CD4-positive, alpha-beta T cell treated with Interleukin-6 at 100 ng/mL for 8 hours (primary cell): ENCODE data around the gene LSM7.

ENCODE experiments used
- DNase-seq: peaks from one replicate; pipeline ENCODE4 v3.0.0-alpha.2; 2020; ENCODE audit warnings: mixed read lengths, low spot score

LSM7 gene

DNA sequence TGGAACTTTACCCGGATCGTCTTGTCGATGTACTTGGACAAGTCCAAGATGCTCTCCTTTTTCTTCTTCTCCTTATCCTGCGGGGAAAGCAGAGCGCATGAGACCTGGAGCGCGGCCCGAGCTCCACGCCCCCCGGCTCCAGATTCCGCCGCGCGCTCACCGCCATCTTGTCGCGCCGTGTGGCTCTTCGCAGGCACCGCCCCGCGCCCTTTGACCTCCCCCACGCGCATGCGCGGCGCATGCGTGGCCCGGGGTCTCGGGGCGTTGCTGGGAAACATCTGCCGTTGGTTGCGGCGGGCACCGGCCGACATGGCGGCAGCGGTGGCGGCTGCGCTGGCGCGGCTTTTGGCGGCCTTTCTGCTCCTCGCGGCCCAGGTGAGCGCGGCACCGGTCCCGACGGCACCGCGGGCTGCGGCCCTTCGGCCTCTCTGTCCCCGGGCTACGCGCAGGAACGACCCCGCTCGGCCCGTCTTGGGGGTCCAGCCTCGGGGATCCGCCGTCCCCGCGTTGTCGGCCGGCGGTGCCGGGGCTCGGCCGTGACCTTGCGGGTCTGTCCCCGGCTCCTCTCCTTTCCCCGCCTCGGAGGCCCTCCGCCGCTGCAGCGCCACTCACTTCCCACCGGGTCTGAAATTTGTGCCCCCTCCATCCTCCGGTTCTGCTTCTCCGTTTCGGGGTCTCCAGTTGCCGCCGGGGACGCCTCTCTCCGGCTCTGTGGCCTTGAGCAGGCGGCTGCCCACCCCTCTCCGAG is at the start of gene LSM7, which contains the start of gene SPPL2B:
LSM7 (minus strand) TSS at position 186 of the 748 bp plus-strand sequence; CDS start at position 166, 20 bp downstream.
SPPL2B (plus strand) TSS at position 284 of the 748 bp plus-strand sequence; CDS start at position 310, 26 bp downstream.
- DNase-seq: peak; percentile 91

- DNase-seq: no peak
Observed at GRCh38 chr19:2376784-2377519, 48.6 kb upstream of the LSM7 start.

- DNase-seq: no peak
Observed at GRCh38 chr19:2375353-2376121, 47.2 kb upstream of the LSM7 start.

GRCh38 chr19:2374808-2375207 is 46.4 kb upstream of the LSM7 start:
- DNase-seq: no peak

DNA sequence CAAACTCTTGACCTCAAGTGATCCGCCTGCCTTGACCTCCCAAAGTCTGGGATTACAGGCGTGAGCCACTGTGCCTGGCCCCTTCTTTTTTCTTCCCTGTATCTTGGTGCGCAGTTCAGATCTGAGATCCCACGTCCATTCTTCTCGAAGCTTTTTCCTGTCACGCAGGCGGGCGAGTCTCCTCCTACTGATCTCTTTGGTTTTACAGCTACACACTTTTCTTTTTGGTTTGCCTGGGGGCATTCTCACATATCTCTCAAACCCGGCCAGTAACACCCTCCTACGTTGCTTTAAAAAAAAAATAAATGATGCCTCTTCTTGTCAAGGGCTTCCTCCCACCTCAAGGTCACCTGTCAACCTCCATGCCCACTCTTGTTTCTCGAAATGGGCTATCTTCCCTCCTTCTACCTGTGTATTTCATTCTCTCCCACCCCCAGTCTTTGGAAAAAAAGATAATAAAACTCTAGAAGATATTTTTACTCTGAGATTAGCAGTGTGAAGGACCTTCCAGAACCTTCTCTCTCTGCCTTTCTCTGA is 43.8 kb upstream of the LSM7 start:
- DNase-seq: no peak

GRCh38 chr19:2371656-2372055 is 43.3 kb upstream of the LSM7 start:
- no peak for DNase-seq

- no peak for DNase-seq
Observed at GRCh38 chr19:2365201-2365970, 37.0 kb upstream of the LSM7 start.

DNA sequence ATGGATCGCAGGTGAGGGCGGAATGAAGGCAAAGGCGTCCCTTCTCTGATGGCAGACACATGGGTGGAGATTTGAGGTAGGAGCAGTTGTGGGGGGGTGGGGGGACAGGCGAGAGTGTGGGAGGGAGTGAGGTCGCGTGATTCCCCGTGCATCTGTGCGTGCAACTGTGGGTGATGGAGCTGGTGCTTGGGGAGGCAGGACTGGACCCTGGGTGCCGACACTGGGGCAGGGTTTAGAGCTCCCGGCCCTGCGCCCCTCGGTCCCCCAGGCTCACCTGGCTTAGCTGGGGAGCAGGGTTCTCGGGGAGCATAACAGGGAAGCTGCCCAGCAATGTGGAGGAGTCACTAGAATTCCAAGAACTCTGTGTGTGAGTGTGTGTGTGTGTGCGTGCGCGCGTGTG is 35.0 kb upstream of the LSM7 start:
- DNase-seq: no peak

DNA sequence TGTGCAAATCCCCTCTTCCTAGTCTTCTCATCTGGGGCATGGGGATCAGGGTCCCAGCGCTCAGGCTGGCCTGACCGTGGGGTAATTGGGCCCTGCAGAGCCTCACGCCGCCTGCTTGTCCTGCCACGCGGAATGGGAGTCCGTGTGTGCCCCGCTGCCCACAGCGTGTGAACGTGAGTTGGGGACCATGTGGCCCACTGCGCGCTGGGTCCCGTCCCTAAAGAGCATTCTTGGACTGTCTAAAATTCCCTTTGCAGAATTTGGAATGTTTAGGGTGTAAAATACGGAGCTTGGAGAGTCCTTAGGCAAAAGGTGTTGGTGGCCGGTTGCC is 34.5 kb upstream of the LSM7 start:
- no peak for DNase-seq

- DNase-seq: no peak
Observed at GRCh38 chr19:2362046-2362969, 33.9 kb upstream of the LSM7 start.

- no peak for DNase-seq
Observed at GRCh38 chr19:2361246-2362045, 33.1 kb upstream of the LSM7 start.

GRCh38 chr19:2360833-2361232 is 32.4 kb upstream of the LSM7 start:
- no peak for DNase-seq

DNA sequence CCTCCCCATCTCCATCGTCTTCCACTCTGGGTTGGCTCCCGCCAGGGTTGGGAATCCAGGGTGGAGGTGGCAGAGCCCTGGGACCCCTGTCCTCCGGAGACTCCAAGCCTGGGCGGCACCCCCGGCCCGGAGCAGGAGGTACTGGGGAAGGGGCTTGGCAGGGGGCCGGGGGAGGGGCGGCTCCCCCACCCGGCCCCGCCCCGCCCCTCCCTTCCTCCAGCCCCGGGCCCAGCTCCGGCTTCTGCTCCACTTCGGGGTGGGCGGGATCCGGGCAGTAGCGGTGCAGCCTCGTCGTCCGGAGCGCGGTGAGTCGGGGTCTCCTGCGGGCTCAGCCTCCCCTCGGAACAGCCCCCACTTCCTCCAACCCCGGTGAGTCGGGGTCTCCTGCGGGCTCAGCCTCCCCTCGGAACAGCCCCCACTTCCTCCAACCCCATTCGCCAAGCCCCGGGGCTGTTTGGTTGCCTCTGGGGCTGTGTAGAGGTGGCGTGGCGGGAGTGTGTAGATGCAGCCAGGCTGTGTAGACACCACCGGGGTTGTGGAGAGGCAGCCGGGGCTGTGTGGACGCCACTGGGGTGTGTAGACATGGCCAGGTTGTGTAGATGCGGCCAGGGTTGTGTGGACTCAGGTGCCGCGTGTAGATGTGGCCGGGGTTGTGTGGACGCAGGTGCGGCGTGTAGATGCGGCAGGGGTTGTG is 31.8 kb upstream of the LSM7 start, which contains the start of gene TMPRSS9:
TMPRSS9 (plus strand) TSS at position 274 of the 694 bp plus-strand sequence. CDS start 29,521 bp downstream, outside the sequence.
- DNase-seq: no peak

- no peak for DNase-seq
Observed at GRCh38 chr19:2358548-2359173, 30.3 kb upstream of the LSM7 start.

GRCh38 chr19:2357279-2358206 is 29.2 kb upstream of the LSM7 start:
- DNase-seq: no peak

- no peak for DNase-seq
Observed at GRCh38 chr19:2356036-2356646, 27.8 kb upstream of the LSM7 start.
